ENCODE data around the gene AUNIP.
A peak's percentile ranks its signal among the peaks of the same experiment; 100 is the strongest.

The AUNIP gene

DNA sequence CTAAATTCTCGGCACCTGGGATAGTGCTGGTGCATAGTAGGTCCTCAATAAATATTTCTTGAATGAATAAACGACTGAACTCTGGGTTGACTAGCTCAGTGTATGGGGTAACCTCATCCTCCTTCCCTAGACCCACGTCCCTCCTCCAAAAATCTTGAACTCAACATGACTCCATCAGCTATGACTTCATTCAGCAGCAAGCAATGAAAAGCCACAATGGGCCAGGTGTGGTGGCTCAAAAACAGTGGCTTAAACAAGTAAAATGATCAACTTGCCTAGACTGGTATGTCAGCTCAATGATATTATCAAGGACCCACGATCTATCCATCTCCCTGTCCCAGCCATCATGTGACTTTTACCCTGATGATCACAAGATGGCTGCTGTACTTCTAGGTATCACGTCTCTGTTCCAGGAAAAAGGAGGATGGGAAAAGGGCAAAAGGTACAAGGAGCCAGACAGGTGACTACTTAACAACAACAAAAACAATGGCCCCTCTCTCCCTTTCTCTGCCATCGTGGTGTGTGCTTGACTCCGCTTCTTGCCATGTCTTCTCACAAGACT, 29.2 kb upstream of the AUNIP start:
- DNase-seq: no peak

DNA sequence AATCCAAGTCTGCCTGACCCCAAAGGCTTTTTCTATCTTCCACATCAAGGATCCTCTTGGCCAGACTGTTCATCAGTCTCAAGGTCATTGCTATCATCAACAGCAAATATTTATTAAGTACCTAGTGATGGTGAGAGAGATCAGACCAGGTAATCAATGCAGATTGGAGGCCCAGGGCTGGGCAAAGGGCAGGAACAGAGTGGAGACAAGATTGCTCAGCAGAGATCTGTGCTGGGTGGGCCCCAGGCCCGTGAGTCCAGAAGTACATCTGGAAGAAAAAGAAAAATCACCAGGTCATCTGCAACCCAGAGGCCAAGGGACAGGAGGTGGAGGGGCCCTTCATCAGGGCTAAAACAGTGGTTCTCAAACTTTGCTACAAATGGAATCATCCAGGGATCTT, 26.3 kb upstream of the AUNIP start:
- no peak for DNase-seq

DNA sequence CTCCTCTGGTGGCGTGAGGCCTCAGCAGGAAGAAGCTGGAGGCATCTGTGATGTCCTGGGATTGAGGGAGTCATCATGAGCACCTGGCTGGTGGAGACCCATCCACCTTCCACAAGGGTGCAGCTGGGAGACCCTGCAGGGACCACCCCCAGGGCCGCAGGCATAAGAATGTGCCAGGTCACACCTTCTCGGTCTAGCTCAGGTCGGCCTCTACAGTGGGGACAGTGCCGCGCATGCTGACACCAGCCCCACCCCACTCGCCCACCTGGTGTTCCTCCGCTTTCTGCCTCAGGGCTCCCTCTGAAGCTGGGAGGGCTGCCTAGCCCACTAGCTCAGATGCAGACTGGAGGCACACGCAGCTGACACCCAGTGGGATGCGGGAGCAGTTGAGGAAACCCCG, 22.0 kb upstream of the AUNIP start:
- no peak for DNase-seq

DNA sequence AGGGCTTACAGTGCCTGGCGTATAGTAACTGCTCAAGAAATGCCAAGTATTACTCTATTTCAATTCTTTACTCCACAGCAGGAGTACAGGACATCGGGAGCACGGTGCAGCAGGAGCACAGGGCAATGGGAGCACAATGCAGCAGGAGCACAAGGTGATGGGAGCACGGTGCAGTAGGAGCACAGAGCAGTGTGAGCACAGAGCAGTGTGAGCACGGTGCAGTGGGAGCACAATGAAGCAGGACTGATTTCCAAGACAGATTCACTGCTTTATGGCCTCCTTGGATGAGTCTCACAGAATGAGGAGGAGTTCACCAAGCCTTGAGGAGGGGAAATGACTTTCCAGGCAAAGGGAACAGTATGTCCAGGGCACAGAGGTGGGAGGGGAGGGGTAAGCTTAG, 21.3 kb upstream of the AUNIP start:
- no peak for DNase-seq

DNA sequence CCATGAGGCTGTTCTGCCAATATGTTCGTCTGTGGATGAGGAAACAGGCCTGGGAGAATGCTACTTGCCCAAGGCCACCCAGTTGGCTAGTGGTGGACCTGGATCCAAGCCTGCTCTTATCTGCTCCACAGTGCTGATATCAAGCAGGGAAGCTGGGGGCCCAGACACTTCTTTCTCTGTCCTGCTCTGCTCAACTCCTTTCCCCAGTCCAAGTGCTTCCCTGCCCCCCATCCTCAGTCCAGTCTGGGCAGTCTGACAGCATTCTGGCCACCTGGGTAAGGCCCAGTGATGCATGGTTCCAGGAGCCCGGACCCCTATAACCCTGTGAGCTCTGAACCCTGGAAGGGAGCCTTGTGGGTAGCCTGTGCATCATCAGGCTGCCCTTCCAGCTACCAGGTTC, 20.4 kb upstream of the AUNIP start:
- DNase-seq: no peak

DNA sequence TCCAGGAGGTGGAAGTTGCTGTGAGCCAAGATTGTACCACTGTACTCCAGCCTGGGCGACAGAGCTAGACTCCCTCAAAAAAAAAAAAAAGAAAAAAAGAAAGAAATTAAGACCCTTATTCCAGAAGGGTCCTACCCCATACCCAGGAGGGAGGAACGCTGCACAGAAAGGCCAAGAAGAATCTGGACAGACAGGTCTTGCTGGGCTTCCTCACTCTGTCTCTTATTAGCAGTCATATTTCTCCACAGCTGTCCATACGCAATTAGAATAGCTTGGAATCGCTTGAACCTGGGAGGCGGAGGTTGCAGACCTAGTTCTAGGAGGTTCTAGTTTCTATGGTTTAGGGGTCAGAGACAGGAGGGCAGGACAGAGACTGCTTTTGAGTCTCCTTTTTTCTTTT, 19.4 kb upstream of the AUNIP start:
- DNase-seq: no peak

DNA sequence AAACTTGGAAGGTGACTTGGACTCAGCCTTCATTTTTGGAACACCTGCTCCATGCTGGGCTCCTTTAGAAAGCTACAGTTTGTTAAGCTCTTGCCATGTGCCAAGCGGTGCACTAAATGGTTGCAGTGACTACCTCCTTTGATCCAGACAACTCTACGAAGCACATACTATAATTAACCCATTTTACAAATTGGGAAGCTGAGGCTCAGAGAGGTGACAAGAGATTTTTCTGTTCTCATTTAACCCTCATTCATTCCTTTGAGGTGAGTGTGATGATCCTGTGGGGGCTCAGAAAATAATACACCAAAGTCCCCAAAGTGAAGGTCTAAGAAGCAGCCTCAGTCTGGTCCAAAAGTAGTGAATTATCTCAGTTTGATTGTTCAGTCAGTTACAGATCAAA, 17.9 kb upstream of the AUNIP start:
- DNase-seq: no peak

DNA sequence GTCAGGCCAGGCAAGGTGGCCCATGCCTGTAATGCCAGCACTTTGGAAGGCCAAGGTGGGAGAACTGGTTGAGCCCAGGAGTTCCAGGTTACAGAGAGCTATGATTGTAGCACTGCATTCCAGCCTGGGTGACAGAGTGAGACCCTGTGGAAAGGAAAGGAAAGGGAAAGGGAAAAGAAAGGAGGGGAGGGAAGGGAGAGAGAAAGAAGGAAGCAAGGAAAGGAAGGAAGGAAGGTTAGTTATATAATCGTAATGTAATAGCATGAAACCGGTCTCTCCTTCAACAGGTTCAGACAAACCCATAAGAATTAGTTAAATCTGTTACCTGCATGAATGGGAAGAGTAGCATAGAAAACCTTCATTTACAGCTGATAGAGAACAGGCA, 17.4 kb upstream of the AUNIP start:
- no peak for DNase-seq

DNA sequence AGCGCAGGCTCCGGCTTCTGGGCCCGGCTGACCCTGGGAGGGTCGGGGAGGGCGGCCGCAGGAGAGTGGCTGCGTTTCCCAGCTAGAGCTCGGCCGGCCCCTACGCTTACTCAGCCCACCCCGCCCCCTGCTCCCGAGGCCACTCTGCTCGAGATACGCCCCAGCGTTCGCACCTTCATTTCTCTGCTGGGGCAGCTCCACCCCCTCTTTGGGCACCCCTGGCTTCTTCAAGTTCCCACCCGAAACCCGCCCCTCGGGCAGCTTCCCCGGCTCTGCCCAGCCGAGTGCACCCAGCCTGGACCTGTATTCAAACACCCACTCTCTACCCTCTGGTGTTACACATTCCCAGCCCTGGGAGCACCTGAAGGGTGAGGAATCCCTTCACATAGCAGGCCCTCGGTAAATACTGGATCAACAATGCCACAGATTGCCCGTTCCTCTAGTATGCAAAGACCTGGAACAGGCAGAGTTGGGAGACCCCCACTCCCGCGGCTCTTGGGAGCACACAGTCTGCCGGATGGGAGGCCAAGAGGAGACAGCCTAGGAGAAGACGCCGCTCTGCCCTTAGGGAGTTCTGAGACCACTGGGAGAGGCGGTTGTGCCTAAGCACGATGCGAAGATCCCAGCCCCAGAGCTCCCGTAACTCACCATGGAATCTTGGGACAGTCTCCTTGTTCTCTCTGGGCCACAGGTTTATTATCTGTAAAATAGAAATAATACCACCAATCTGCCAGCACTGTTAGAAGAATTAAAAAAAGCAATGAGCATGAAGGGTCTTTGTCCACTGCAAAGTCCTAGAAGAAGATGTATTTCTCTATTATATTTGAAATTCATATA, 16.8 kb upstream of the AUNIP start:
- DNase-seq: no peak

DNA sequence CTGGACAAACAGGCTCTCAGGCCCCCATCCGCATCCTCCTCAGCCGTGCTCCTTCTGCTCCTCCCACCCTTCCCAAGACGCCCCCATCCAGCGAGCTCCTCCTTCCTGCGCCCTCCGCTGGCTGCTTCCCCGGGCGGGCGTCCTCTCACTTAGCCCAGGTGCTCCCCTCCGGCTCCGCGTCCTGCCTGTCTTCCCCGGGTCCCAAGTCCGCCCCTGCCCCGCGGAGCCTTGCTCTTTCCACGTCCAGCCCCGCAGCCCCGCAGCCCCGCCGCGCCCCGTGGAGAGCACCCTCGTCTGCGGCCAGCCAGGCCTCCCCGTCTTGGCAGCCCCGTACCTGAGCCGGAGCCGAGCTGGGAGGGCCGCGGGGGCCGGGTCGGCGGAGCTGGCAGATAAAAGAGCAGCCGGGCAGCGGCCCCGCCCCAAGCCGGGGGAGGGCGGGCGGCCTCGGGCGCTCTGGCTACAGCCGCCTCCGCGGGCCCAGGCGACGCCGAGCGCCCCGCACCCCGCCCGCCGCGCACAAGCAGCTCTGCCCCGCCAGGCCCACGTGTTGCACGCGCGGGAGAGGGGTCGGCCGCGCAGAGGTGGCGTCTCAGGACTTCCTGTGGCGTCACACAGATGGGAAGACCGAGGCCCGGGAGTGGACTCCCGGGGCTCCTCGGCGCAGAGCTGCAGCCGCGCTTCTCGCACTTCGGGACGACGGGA, 16.0 kb upstream of the AUNIP start, which contains the start of gene PAQR7:
TSS of gene PAQR7 (minus strand) at position 555 of the 702 bp plus-strand sequence. CDS start 11,869 bp downstream, outside the sequence.
- DNase-seq: peak; percentile 31 to 42 (median 32)

DNA sequence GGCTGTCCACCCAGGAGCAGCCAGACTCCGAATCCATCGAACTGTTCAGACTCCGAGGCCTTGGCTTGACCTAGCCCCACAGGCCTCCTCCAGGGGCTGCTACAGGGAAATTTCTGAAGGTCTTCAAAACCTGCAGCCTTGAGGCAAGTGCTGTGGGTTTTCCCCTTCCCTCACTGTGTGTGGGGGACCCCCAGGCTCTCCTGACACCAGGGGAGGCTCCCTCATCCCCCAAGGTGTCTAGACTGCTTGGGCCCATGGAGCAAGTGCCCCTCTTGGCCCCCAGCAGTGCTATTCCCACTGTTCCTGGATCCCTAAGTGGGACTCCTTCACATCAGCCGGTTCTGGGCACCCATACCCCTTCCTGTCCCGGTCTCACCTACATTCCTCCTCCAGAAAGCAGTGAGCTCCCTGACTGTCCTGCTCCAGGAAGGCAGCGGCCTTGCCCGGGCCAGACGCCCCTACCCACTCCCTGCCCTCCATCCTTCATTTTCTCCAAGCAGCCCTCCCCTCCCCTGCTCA, 15.4 kb upstream of the AUNIP start:
- no peak for DNase-seq

DNA sequence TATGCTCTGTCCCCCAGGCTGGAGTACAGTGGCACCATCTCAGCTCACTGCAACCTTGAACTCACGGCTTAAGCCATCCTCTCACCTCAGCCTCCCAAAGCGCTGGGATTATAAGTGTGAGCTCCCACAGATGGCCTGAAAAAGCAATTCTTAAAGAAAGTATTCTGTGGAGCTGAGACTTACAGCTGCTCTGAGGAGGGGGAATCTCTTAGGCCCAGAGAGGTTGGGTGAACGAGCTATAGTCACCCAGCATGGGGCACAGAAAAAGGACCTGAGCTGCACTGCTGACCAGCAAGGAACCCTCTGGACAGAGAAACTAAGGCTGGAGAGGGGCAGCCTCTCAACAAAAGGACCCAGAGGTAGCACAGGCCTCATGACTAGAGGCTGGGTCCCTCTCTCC, 15.0 kb upstream of the AUNIP start:
- DNase-seq: no peak

DNA sequence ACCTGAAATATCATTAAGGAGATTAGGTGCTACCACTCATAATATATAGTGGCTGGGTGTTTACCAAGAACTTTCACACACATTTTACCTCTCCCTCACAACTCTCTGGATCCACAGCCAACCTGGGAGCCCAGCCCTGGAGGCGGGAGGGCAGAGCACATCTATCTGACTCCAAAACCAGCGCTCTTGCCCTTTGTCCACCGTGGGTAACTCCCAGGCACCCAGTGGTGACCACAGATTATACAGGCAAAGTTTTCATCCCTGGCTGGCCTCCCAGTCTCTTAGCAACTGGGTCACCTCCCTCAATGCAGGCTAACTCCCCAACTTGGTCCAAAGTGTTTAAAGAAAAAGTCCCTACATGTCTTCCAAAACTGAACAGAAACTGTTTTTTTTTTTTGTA, 13.9 kb upstream of the AUNIP start:
- DNase-seq: no peak

DNA sequence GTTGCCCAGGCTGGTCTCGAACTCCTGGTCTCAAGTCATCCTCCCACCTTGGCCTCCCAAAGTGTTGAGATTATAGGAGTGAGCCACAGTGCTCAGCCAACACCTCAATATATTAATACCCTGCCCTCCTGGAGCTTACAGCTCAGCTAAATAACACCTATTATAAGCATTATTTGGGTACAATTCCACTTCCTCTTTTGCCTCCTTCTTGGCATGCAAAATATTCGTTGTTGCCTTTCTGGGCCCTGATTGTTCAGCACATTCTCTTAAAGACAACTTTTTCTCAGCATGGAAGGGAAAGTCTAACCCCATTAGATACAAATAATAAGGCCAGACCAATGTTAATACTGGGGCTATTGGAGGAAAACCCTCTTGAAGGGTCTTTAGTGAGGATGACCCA, 13.5 kb upstream of the AUNIP start:
- no peak for DNase-seq

DNA sequence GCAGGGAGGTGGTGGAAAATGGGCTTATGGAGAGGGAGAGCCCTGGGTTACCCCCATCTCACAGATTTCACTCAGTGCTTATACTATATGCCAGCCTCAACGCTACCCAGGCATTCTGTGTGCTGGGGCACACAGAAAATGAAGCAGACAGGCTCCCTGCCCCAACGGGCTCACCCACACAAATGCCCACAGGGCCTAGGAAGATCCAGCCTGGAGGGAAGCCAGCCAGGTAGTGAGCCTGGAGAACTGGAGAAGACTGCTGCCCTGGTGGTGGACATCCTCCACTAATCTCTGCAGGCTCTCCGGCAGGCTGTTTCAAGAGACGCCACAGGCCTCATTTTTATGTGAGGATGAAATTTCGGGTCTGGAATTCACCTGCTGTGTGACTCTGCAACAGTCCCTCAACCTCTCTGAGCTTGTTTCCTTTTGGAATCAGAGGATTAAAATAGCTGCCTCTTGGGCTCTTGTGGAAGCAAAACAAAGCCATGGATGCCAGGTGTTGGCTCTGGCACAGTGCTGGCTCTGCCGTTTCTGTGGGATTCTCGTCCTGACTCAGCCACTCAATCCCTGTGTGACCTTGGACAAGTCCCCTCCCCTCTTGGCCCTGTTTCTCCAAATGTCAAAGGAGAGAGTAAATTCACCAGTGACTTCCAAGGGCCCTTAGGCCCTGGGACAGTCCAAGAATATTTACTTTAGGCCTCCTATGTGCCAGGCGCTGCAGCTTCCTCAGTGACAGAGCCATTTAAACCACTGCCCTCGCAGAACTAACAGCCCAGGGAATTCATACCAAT, 12.6 kb upstream of the AUNIP start:
- DNase-seq: no peak

DNA sequence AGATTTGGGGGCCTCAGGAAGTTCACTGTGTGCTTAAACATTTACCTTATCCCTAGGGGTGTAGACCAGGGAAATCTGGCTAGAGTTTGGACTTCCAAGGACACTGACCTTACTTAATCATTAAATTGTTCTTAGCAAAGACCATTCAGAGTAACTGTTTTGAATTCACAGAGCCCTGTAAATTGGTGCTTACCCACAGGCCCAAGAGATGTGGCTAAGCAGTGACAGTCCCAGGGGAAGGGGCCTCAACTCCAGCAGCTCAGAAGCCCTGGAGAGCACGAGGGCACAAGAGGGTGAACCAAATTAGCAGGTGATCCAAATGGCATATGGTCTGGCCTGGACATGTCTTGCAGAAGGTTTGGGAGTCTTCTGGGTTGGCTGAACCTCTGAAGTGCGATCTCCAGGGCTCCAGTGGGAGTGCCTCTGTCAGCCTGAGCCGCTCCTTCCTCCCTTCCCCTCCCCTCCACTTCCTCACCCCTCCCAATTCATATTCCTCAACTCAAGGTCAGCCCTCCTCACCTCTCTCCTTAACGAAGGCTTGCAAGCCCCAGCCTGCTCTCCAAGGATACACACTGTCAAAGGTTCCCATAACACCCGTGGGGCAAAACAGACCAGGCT, 11.9 kb upstream of the AUNIP start:
- DNase-seq: no peak

DNA sequence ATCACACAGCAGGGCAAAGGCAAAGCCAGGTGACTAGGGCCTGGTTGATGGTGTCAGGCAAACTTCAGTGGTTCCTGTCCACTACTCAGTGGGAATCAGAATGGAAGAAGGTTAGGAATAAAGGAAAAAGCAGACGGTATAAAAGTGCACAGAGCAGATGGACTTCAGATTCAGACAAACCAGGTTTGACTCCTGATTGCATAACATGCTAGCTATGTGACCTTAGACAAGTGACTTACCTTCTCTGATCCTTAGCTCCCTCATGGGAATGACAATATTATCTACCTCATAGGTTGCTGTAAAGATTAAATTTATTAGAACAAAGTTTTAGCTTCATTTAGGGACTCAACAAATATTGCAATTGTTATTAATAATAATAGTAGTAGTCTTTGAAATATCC, 11.4 kb upstream of the AUNIP start:
- no peak for DNase-seq

DNA sequence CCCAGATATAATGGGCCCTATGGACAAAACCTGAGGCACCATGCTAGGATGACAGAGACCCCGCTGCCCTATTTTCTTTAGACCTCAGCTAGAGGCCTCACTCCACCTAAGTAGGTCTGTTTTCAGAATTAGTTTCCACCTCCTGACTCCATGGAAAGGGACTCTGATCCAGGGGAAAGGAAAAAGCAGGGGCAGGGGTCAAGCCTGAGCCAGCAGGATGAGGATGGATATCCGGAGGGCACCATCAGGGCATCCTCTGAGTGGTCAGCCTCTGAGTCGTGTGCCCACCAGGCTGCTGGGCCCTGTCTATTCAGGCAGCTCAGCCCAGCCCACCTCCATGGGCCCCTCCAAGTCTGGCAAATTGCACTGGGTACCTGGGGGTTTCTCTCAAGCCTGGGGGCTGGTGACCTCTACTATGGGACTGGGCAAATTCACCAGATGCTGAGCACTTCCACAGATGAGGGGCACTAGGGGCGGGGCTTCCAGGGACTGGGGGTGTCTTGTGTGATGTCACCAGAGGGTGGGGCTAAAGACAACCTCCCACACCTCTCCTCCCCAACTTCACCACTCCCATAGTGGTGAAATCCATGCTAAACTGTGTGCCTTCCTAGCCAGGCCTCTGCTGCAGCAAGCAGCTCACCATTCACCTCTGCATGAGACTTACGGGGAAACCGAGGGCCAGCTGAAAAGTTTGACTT, 10.8 kb upstream of the AUNIP start:
- DNase-seq: no peak

DNA sequence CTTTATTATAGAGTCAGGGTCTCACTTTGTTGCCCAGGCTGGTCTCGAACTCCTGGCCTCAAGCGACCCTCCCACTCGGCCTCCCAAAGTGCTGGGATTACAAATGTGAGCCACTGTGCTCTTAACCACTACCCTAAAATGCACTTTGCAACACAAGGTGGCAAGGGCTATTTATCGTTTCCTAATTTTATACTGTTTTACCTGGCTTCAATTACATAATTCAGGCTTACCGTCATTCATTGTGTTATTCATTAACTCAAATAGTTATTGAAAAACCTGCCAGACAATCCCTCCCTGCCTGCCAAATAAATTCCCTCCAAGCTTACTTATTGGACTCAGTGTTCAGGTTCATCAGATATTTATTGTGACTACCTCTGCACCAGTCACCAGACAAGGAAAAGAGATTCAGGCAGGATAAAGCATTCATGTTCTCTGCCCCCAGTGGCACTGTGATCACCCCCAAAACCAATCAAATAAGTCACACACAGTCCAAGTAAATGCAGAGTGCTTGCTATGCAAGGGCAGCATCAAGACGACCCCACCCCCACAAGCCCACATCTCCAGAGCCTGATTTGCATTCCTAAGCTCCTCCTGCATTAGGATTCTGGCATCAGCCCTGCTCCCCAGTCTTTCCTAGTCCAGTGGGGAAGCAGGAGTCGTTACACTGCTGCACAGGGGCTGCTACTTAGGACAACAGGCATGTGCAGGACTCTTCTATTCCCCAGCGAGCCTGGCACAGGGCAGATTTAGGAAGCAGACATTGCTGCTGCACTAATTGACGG, 8.1 kb upstream of the AUNIP start:
- no peak for DNase-seq

DNA sequence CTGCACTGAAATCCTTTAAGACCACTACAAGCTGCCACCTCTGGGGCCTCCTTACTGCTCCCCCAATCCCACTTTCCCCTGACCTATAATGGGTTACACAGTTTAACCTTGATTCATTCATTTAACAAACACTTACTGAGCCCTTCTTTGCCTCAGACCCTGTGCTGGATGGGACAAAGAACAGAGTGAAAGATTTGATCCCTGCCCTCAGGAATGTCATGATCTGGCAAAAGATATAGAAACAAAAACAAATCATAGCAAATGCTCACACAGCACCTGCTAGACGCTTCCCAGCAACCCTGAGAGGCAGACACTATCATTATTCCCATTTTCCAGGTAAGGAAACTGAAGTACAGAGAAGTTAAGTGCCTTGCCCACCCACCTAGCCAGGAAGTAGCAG, 7.0 kb upstream of the AUNIP start:
- DNase-seq: no peak

DNA sequence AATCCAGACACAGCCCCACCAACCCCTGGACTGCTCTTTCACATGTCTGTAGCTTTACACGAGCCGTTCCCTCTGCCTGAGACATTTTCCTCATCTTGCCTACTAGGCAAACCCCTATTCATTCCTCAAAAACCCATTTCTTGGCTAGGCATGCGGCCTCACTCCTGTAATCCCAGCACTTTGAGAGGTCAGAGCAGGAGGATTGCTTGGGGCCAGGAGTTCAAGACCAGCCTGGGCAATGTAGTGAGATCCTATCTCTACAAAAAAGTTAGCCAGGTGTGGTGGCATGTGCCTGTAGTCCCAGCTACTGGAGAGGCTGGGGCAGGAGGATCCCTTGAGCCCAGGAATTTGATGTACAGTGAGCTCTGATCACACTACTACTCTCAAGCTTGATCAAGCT, 5.2 kb upstream of the AUNIP start:
- DNase-seq: no peak
